GM19452 (cell line): ENCODE results near the gene CIRBP.

Source experiments
- ATAC-seq: cut with Tn5 transposase; IDR thresholded peaks from one replicate; pipeline ENCODE4 v1.9.1; 2021; ENCODE audit not compliant: unreplicated experiment

CIRBP gene

DNA sequence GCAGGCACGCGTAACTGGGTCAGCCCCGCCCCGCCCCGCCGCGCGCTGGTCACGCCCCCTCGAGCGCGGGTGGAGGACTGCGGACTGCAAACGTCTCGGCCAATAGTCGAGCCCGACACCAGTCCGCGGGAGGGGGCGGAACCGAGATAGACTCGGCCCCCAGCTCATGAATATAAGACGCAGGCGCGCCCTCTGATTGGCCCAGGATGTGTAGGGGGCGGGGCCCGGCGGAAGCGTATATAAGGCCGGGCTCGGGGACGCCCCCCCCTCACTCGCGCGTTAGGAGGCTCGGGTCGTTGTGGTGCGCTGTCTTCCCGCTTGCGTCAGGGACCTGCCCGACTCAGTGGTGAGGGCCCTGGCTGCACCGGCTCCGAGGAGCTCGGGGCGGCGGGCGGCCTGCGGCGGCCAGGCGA, at the start of gene CIRBP:
CIRBP (plus strand) TSS at position 268 of the 413 bp plus-strand sequence. CDS start 1,602 bp downstream, outside the sequence.
- ATAC-seq, result peak; percentile 48

DNA sequence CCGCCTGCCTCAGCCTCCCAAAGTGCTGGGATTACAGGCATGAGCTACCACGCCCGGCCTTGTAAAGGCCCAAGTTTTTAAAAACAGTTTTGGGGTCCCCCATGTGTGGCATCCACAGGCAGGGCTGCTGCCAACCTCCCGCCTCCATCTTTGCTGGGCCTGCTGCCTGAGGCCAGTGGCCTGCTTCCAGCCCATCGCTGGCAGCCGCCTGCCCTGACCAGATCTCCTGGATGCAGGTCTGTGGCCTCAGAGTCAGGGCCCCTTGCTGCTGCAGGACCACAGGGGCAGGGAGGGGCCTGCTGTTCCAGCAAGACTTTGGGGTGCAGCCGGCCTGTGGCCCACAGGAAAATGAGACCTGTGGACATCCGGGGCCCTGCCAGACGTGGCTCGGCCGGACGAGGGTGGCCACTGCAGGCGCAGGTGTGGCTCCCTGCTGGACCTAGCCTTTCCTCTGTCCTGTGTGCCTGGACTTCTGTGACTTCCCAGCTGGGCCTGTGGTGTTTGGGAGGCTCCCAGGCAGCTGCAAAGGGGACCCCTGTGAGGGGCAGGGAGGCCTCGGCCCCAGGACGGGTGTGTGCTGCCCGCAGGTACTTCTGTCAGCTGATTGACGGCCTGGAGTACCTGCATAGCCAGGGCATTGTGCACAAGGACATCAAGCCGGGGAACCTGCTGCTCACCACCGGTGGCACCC, 49.2 kb upstream of the CIRBP start:
- no peak for ATAC-seq

- no peak for ATAC-seq
Observed at GRCh38 chr19:1220477-1220930, 48.6 kb upstream of the CIRBP start.

GRCh38 chr19:1220976-1221903, 47.9 kb upstream of the CIRBP start:
- ATAC-seq, result no peak

- ATAC-seq, result no peak
Observed at GRCh38 chr19:1221904-1222255, 47.3 kb upstream of the CIRBP start.

- ATAC-seq, result no peak
Observed at GRCh38 chr19:1222394-1222793, 46.7 kb upstream of the CIRBP start.

DNA sequence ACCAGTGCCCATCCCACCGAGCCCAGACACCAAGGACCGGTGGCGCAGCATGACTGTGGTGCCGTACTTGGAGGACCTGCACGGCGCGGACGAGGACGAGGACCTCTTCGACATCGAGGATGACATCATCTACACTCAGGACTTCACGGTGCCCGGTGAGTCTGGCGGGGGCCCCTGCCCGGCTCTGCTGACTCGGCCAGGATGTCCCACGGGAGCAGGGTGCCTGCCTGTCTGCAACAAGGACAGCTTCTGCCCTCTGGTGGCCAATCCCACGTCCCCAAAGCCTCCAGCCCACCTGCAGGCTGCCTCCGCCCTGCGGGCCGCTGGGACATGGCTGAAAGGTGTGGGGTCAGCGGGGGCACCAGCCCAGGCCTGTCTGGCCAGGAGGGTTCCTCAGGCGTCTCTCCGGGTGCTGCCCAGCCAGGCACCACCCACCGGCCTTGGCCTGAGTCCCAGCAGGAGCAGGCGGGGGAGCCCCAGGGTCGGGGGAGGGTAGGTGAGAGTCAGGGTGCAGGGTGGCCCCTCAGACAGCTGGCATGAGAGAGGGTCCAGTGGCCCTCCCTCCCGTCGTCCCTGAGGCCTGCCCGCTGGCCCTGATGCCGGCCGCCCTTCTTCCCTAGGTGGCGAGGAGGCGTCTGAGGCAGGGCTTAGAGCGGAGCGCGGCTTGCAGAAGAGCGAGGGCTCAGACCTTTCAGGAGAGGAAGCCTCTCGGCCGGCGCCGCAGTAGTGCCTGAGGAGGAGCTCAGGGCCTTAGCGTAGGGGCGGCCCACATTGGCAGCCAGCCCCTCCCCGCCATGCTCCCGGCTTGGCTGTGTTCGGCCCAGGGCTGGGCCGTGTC, 45.9 kb upstream of the CIRBP start:
- ATAC-seq, result no peak

DNA sequence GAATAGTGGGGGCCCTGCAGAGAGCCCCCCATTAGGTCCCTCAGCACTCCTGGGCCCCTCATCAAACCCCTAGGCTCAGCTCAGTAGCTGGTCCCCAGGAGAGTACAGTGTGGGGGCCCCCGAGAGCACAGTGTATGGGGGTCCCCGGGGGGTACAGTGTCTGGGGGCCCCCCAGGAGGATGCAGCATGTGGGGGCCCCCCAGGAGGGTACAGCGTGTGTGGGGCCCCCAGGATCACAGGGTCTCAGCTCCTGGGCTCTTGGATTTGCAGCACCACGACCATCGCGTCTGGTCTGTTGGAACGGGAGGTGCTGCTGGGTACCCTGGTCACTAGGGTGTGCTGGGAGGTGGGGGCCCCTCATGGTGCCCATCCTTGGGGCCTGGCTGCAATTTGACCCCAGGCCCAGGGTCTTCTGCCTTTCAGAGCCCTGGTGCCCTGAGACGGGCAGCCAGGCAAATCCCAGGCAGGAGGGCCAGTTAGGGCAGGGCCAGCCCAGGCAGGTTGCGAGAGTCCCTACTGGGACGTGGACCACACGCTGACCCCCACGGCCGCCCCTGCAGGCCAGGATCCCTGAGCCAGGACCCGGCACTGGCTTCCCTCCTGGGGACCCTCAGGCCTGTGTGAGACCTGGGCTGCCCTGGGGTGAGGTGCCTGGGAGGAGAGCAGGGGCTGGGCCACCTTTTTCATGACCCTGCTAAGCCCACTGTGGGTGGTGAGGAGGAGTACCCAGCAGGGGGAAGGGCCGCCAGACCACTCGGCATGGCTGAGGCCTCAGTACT, 44.9 kb upstream of the CIRBP start:
- ATAC-seq, result no peak

- no peak for ATAC-seq
Observed at GRCh38 chr19:1224847-1225246, 44.3 kb upstream of the CIRBP start.

DNA sequence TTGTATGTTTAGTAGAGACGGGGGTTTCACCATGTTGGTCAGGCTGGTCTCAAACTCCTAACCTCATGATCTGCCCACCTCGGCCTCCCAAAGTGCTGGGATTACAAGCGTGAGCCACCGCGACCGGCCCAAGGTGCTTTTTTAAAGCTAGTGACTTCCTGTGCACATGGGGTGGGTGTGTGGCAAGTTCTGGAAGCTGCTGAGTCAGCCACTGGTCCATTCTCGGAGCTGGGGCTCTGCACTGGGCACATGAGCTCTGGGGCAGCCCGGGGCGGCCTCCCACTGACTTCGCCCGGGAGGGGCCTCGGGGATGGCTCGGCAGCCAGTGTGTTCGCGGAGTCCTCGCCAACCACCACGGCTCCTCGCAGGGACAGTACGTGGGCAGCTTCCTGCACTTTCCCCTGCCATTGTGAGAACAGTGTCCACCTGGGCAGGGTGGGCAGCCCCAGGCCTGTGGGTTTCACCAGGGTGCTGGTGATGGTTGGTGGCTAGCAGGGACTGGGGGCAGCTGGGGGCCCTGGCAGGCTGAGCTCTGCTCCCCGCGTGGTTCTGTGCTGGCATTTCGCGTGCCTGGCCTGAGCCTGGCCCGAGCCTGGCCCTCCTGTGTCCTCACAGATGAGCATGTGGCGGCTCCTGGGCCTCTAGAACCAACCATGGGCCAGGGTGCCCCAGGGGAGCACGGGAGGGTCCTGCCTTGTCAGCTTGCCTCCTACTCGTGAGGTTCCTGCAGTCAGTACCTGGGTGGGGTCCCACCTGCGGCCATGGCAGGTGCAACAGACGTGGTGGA, 43.5 kb upstream of the CIRBP start:
- no peak for ATAC-seq

GRCh38 chr19:1226227-1226518, 43.0 kb upstream of the CIRBP start:
- ATAC-seq, result no peak

- no peak for ATAC-seq
Observed at GRCh38 chr19:1226522-1227303, 42.4 kb upstream of the CIRBP start.

GRCh38 chr19:1227304-1228054, 41.7 kb upstream of the CIRBP start:
- ATAC-seq, result no peak

DNA sequence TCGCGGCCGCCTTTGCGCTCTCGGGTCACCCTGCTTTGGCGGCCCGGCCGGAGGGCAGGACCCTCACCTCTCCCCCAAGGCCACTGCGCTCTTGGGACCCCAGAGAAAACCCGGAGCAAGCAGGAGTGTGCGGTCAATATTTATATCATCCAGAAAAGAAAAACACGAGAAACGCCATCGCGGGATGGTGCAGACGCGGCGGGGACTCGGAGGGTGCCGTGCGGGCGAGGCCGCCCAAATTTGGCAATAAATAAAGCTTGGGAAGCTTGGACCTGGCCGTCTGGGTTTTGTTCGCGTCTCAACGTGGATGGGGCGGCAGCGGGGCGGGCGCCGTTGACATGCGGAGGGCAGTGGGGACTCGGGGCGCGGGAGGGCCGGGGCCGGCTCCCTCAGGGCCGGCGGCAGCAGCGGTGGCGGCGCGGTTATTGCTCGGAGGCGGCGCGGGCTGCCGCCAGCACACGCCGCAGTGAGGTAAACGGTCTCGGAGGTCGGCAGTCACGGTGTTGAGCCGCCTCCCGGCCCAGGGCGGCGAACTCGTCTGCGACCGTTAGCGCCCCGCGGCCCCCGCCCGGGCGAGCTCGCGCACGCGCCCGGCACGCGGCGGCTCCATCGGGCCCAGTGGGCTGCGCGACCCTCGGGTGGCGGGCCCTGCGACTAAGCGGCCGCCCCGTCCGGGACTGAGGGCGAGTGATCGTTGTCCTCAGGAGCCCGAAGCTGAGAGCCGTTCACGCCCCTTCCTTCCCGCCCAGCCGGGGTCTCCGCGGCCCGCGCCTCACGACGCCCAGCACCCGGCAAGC, 40.8 kb upstream of the CIRBP start:
- ATAC-seq, result no peak

DNA sequence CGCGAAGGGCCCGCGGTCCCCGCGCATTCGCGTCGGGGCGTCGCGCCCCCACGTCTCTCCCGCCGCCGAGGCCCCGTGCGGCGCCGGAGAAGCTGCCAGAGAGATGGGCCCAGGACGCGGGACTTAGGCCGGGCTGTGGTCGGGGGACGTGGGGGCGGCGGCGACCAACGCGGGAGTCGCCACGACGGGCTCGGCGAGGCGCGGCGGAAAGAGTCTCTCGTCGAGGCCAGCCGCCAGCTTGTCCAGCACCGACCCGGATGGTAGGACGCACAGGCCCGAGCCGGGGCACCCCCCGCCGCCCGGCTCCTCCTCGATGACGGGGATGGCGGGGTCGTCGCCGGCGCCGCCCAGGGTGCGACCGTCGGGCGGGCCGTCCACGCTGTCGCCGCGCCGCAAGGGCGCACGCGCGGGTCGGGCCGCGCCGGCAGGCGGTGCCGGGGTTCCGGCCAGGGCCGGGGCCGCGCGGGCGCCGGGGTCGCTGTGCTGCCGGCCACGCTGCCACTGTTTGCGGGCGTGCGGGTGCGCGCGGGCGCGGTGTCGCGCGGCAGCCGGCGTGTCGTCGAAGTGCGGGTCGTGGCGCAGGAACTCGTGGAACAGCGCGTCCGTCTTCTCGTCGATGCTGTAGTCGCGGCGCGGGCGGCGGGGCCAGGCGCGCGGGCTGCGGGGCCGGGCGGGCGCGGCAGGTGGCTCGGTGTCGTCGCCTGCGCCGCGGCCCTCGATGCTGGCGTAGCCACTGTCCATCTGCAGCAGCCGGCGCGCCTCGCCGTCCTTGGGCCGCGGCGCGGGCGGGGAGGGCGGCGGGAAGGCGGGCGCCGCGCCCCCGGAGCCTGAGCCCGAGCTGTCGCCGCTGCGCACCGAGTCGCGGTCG, 39.8 kb upstream of the CIRBP start:
- ATAC-seq, result no peak

DNA sequence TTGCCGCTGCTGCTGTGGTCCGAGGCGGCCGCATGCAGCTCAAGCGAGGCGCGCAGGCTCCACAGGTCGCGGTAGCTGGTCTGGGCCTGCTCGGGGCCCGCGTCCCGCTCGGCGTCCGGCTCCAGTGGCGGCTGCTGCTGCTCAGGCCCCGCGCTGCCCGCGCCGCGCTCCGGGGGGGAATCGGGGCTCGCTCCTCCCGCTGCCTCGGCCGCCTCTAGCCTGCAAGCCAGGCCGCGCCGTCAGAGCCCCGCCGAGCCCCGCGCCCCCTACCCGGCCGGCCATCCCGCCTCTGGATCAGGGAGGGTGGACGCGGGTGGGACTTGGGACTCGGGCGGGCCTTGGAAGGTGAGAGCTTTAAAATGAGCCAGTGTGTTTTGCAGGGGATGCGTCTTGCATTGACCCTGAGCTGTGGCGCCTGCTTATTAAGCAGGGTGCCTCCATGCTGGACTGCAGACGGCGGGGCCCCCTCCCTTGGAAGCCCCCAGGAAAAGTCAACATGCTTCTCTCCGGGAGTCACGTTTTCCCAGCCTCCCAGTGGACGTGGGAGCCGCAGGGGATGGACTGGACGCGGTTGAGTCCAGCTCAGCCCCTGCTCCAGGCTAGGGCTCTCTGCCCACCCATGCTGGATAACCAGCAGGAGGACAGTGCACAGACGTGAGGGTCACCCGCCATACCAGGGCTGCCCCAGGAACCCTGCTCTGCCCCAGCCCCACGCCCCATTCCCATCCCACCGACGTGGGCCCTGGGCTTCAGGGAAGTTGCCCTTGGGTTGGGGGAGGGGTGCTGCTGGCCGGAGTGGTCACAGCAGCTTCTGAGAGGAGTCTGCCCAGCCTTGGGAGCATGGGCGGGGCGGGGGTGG, 39.0 kb upstream of the CIRBP start:
- no peak for ATAC-seq
